GM23338 (cell line): ENCODE measurements around the gene PTPRN2.

ENCODE experiments used
- CREB1 ChIP-seq: fragments of 250-450 bp; sonication (Bioruptor Pico); IDR thresholded peaks from 2 replicates; pipeline ENCODE4 v1.5.0; 2020; ENCODE audit warnings: low read depth, mild to moderate bottlenecking, moderate library complexity
- EZH2 ChIP-seq: fragments of 200-600 bp; sonication (generic); IDR thresholded peaks from one replicate; pipeline ENCODE4 v1.8.0; 2017; ENCODE audit warnings: antibody characterized with exemption, mild to moderate bottlenecking, low read depth; ENCODE audit not compliant: unreplicated experiment
- NANOG ChIP-seq: IDR thresholded peaks from 2 replicates; pipeline ENCODE4 v1.6.1; 2016; ENCODE audit warnings: antibody characterized with exemption, borderline replicate concordance
- TF ChIP-seq, protein P1 (sequence below), 2 experiments: fragments of 200-600 bp in 1 of 2; sonication (generic) in 1 of 2; conservative IDR thresholded peaks; 2 replicates each; pipeline versions ENCODE4 v1.5.1 to v1.6.1; 2016 to 2017; ENCODE audit warnings: antibody characterized with exemption in 2 of 2, low read depth in 2 of 2, mild to moderate bottlenecking in 2 of 2, moderate library complexity in 1 of 2

- no peak for TF ChIP-seq EZH2
- TF ChIP-seq CREB1 = no peak
- TF ChIP-seq, protein P1, sequence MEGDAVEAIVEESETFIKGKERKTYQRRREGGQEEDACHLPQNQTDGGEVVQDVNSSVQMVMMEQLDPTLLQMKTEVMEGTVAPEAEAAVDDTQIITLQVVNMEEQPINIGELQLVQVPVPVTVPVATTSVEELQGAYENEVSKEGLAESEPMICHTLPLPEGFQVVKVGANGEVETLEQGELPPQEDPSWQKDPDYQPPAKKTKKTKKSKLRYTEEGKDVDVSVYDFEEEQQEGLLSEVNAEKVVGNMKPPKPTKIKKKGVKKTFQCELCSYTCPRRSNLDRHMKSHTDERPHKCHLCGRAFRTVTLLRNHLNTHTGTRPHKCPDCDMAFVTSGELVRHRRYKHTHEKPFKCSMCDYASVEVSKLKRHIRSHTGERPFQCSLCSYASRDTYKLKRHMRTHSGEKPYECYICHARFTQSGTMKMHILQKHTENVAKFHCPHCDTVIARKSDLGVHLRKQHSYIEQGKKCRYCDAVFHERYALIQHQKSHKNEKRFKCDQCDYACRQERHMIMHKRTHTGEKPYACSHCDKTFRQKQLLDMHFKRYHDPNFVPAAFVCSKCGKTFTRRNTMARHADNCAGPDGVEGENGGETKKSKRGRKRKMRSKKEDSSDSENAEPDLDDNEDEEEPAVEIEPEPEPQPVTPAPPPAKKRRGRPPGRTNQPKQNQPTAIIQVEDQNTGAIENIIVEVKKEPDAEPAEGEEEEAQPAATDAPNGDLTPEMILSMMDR (conservative IDR thresholded peaks at IDR 0.05; ENCODE audit: low read depth in 2 of 2) = no peak
- no peak for TF ChIP-seq NANOG
Observed at GRCh38 chr7:158537516-158537882, 50.1 kb downstream of the PTPRN2 start.
